HepG2 (cell line): ENCODE results near the gene COL4A2. TPM values are rescaled to one million over a fixed set of nuclear protein-coding genes. Genes with fewer than 3 reads are reported as not detected.

Experiments
- ATAC-seq: fragments of 200-7000 bp; cut with Tn5 transposase; 3 replicates; pipeline ENCODE4 v1.9.1; 2020; ENCODE audit warnings: mild to moderate bottlenecking, moderate library complexity
- BruUV-seq: library from RNA; stranded (reverse); fragments of 400-500 nt; replicated peaks from 2 replicates; lab custom pipeline; 2021; lab: Mats Ljungman, UMichigan
- CTCF ChIA-PET: fragments of 300-600 bp; formaldehyde crosslinking; extraction: SDS; loops from one replicate; lab custom pipeline; 2021; ENCODE audit warnings: low total read pairs, inconsistent platforms, low intra/inter-chr PET ratio; lab: Yijun Ruan, JAX
- POLR2A ChIA-PET: fragments of 350-600 bp; sonication (Branson Sonifier 250); formaldehyde crosslinking; loops from one replicate; lab custom pipeline; 2020; ENCODE audit warnings: antibody characterized with exemption, inconsistent platforms; lab: Yijun Ruan, JAX
- DNase-seq: peaks from one replicate; pipeline ENCODE4 v3.0.0-alpha.2; 2015; ENCODE audit warnings: low spot score
- FAIRE-seq: peaks from 3 replicates; lab custom pipeline; 2011; peaks lifted over from hg19 to GRCh38; lab: Jason Lieb, UNC
- H2AFZ ChIP-seq: one replicate; pipeline ENCODE4 v1.6.1; 2011; ENCODE audit warnings: low read length, inconsistent platforms
- H3K27ac ChIP-seq: fragments of 300-600 bp; 3 replicates; pipeline ENCODE4 v1.8.0; 2011; ENCODE audit warnings: mixed run types, mild to moderate bottlenecking, mixed read lengths, low read length, inconsistent platforms; ENCODE audit not compliant: insufficient read depth; ENCODE audit errors: extremely low read length
- H3K27me3 ChIP-seq, 2 experiments: fragments of 200-600 bp in 1 of 2; 2 replicates in 1 of 2; 3 replicates in 1 of 2; pipeline versions ENCODE4 v1.6.0 to v1.8.0; 2011; ENCODE audit warnings: low read length in 2 of 2, mild to moderate bottlenecking in 2 of 2, moderate library complexity in 2 of 2, inconsistent platforms in 1 of 2; ENCODE audit not compliant: insufficient read depth in 2 of 2, control insufficient read depth in 1 of 2
- H3K36me3 ChIP-seq, 2 experiments: fragments of 200-600 bp in 1 of 2; replicated peaks in 1 of 2; 2 replicates in 1 of 2; 3 replicates in 1 of 2; pipeline versions ENCODE4 v1.5.1 to v1.8.0; 2011; ENCODE audit warnings: low read length in 2 of 2, inconsistent platforms in 1 of 2; ENCODE audit not compliant: insufficient read depth in 2 of 2, control insufficient read depth in 1 of 2
- H3K4me1 ChIP-seq: 2 replicates; pipeline ENCODE4 v1.5.1; 2012; ENCODE audit warnings: low read length, inconsistent platforms; ENCODE audit not compliant: insufficient read depth
- H3K4me2 ChIP-seq: 2 replicates; pipeline ENCODE4 v1.6.0; 2011; ENCODE audit warnings: low read depth, low read length, inconsistent platforms
- H3K4me3 ChIP-seq, 3 experiments: fragments of 200-600 bp in 1 of 3; sonication (generic), shearing (Covaris generic) in 1 of 3; replicated peaks in 1 of 3; 2 replicates each; pipeline ENCODE4 v1.5.1; 2011 to 2016; ENCODE audit warnings: low read length in 3 of 3, inconsistent platforms in 2 of 3, low read depth in 2 of 3, mild to moderate bottlenecking in 2 of 3, control low read depth in 1 of 3, mixed read lengths in 1 of 3; ENCODE audit not compliant: insufficient read depth in 1 of 3
- H3K79me2 ChIP-seq: one replicate; pipeline ENCODE4 v1.6.1; 2011; ENCODE audit warnings: low read length, inconsistent platforms; ENCODE audit not compliant: insufficient read depth
- H3K9ac ChIP-seq: 2 replicates; pipeline ENCODE4 v1.6.0; 2011; ENCODE audit warnings: mild to moderate bottlenecking, low read depth, low read length, inconsistent platforms; ENCODE audit not compliant: insufficient read depth
- H3K9me3 ChIP-seq: 2 replicates; pipeline ENCODE4 v1.5.1; 2012; ENCODE audit warnings: mild to moderate bottlenecking, low read length
- H4K20me1 ChIP-seq: 2 replicates; pipeline ENCODE4 v1.6.0; 2011; ENCODE audit warnings: inconsistent platforms, mild to moderate bottlenecking, low read length, moderate library complexity; ENCODE audit not compliant: insufficient read depth
- MIER2 ChIP-seq: IDR thresholded peaks from 2 replicates; pipeline ENCODE4 v1.6.1; 2016; ENCODE audit warnings: missing biosample characterization, missing genetic modification reagents
- MIXL1 ChIP-seq: IDR thresholded peaks from 2 replicates; pipeline ENCODE4 v1.6.1; 2016
- THAP9 ChIP-seq: sonication (generic); formaldehyde crosslinking; IDR thresholded peaks from 2 replicates; pipeline ENCODE4; 2020; ENCODE audit warnings: missing genetic modification reagents, mild to moderate bottlenecking, borderline replicate concordance
- TMF1 ChIP-seq: sonication (generic); formaldehyde crosslinking; IDR thresholded peaks from 2 replicates; pipeline ENCODE4 v1.8.1; 2022; ENCODE audit warnings: low read depth, missing genetic modification reagents
- ZGPAT ChIP-seq: IDR thresholded peaks from 2 replicates; pipeline ENCODE4 v1.6.1; 2016; ENCODE audit warnings: mild to moderate bottlenecking
- ZKSCAN8 ChIP-seq: IDR thresholded peaks from 2 replicates; pipeline ENCODE4 v1.6.1; 2016; ENCODE audit warnings: borderline replicate concordance, missing genetic modification reagents, missing compliant biosample characterization
- ZNF225 ChIP-seq: sonication (generic); formaldehyde crosslinking; IDR thresholded peaks from 2 replicates; pipeline ENCODE4 v1.4.0; 2020; ENCODE audit warnings: mild to moderate bottlenecking, missing genetic modification reagents
- WGBS: methylation state at CpG from one replicate; pipeline ENCODE4 v1.1.6; 2017; ENCODE audit warnings: low lambda C conversion rate; 5-methylcytosine and 5-hydroxymethylcytosine counted together
- in situ Hi-C: cut with HindIII; loops from 2 replicates; pipeline ENCODE4 v1.10.0; 2017; ENCODE audit warnings: low pct_unique_long_range_greater_than_20kb; ENCODE audit not compliant: extremely low pct_ligation_motif_present
- intact Hi-C: fragments of 100-400 bp; cut with micrococcal nuclease; formaldehyde crosslinking; loops from one replicate; pipeline ENCODE4 v1.10.0; 2022; ENCODE audit not compliant: unreplicated experiment
- polyA plus RNA-seq, 8 experiments: library from polyadenylated mRNA; depleted of rRNA in 3 of 8; stranded (reverse) in 7 of 8; unstranded in 1 of 8; fragments of >200 nt; fragmentation: Illumina TruSeq in 4 of 8; extraction: Trizol in 4 of 8; gene quantifications; 2 replicates each; pipeline versions ENCODE4 v1.2.1 to v1.2.3, GENCODE V29; 2011 to 2016; ENCODE audit warnings: low read depth in 4 of 8, missing spikeins in 1 of 8, mixed read lengths in 1 of 8; ENCODE audit not compliant: insufficient read depth in 1 of 8
- total RNA-seq, 5 experiments: library from RNA; depleted of rRNA; stranded (reverse); fragments of >200 nt; fragmentation: Illumina TruSeq; extraction: Trizol; gene quantifications; 2 replicates each; pipeline ENCODE4 v1.2.3, GENCODE V29; 2016; ENCODE audit warnings: low read depth in 1 of 5

Gene COL4A2
- total and polyA plus RNA-seq, 2 of the 13 experiments (the other 11 are each of a cell fraction or from before 2014, with no cell fraction given) = 0.22 to 1.9 TPM

GRCh38 chr13:110548891-110549794, 242.1 kb downstream of the COL4A2 start:
- no peak for FAIRE-seq
- BruUV-seq = no TSS peak
- H2AFZ ChIP-seq = no peak overlapping the region
- TF ChIP-seq MIER2 (CRISPR knock-in tag) = no peak
- no peak for TF ChIP-seq THAP9 (CRISPR knock-in tag)
- TF ChIP-seq ZKSCAN8 (CRISPR knock-in tag) = no peak
- TF ChIP-seq ZGPAT (CRISPR knock-in tag) = no peak
- no peak for TF ChIP-seq ZNF225 (CRISPR knock-in tag)
- TF ChIP-seq MIXL1 (CRISPR knock-in tag) = no peak
- TF ChIP-seq TMF1 (CRISPR knock-in tag) = no peak
- H3K36me3 ChIP-seq = peaks cover 4 to 11% of the 10 kb centered on the region in 2 experiments; a peak in 1 of 5 replicates
- in situ Hi-C loops = no loop called here
- peaks cover 62% of the 10 kb centered on the region for H3K79me2 ChIP-seq
- peaks cover 13% of the 10 kb centered on the region; the same call in 1 of the 2 replicates for H4K20me1 ChIP-seq
- ChIA-PET CTCF (no interaction called here), POLR2A (no interaction called here)
- no peak overlapping the region for H3K4me2 ChIP-seq
- H3K4me3 ChIP-seq = no peak overlapping the region
- intact Hi-C loops = no loop called here
- ATAC-seq = no peak
- no peak for DNase-seq
- H3K9me3 ChIP-seq = no peaks in the 10 kb centered on the region
- H3K27ac ChIP-seq = no peak overlapping the region
- H3K4me1 ChIP-seq = peaks cover 40% of the 10 kb centered on the region
- H3K27me3 ChIP-seq = no peaks in the 10 kb centered on the region
- 89% methylated on average over 7 of the region's 7 CpGs for WGBS
- no peak overlapping the region for H3K9ac ChIP-seq
